HG03558 (cell line): Measurements from ENCODE around the gene ST3GAL3.

Experiments
- ATAC-seq: cut with Tn5 transposase; IDR thresholded peaks from one replicate; pipeline ENCODE4 v1.9.1; 2021; ENCODE audit warnings: moderate number of reproducible peaks; ENCODE audit not compliant: unreplicated experiment; ENCODE audit errors: extremely low read depth

ST3GAL3 gene

GRCh38 chr1:43870306-43870705 is 163.0 kb downstream of the ST3GAL3 start:
- ATAC-seq, result no peak

DNA sequence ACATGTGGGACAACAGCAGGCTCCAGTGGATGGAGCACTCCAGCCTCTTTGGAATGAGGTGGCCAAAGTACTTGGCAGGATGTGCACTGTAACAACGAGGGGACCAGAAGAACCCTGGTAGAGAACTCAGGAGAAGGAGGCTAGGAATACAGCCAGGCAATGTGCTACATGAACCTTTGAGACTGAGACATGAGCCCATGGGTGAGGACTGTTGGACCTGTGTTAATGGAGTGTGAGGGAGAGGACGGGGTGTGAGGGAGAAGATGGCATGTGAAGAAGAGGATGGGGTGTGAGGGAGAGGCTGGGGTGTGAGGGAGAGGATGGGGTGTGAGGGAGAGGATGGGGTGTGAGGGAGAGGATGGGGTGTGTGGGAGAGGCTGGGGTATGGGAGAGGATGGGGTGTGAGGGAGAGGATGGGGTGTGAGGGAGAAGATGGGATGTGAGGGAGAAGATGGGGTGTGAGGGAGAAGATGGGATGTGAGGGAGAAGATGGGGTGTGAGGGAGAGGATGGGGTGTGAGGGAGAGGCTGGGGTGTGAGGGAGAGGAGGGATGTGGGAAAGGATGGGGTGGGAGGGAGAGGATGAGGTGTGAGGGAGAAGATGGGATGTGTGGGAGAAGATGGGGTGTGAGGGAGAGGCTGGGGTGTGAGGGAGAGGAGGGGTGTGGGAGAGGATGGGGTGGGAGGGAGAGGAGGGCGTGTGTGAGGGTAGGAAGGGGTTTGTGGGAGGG is 164.0 kb downstream of the ST3GAL3 start:
- ATAC-seq, result no peak

- ATAC-seq, result no peak
These were observed 164.9 kb downstream of the ST3GAL3 start for GRCh38 chr1:43872280-43872679.

GRCh38 chr1:43873851-43874250 is 166.5 kb downstream of the ST3GAL3 start:
- ATAC-seq, result no peak

DNA sequence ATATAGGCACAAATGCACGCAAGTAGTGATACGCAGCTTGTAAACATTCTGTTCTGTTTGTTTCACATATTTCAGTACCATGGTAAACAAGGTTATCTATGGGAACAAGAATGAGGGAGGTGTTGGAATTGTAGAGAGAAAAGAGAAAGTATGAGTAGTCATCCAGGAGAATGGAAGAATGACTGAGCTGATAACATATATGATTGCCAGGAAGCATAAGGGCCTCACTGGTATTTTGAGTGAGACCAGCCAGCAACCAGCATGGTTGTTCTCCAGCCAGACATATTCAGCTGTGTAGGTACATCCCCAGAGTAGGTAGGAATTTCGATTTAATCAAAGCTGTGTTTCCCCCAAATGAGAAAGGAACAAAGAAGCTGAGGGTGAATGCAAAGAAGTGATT is 167.4 kb downstream of the ST3GAL3 start:
- no peak for ATAC-seq

DNA sequence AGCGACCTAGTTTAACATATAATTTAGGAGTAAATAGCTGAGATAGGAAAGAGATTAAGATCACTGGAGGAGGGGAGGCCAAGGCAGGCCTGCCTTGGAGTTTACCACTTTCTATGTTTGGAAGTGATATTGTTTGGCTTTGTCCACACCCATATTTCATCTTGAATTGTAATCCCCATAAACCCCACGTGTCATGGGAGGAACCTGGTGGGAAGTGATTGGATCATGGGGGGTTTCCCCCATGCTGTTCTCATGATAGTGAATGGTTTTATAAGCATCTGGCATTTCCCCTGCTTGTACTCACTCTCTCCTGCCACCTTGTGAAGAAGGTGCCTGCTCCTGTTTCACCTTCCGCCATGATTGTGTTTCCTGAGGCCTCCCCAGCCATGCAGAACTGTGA is 168.0 kb downstream of the ST3GAL3 start:
- no peak for ATAC-seq

- no peak for ATAC-seq
These were observed 169.8 kb downstream of the ST3GAL3 start for GRCh38 chr1:43877101-43877500.

- no peak for ATAC-seq
These were observed 171.1 kb downstream of the ST3GAL3 start for GRCh38 chr1:43878440-43878839.

- no peak for ATAC-seq
These were observed 171.5 kb downstream of the ST3GAL3 start for GRCh38 chr1:43878854-43879253.

DNA sequence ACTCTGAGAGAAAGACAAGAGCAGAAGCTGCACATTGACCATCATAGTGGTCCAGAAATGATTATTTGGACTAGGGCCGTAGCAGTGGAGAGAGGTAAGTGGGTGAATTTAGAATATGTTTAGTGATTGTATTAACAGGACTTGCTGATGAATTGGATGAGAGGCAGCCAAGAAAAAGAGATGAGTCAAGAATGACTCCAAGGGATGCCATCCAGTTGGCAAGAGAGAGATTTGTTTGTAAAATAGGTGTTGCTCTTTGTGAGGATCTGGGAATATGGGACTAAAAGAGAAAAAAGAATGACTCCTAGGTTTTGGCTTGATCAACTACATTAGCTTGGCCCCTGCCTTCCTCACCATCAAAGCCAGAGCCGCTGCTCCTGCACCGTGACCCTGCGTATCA is 172.1 kb downstream of the ST3GAL3 start:
- ATAC-seq, result no peak

- no peak for ATAC-seq
These were observed 172.7 kb downstream of the ST3GAL3 start for GRCh38 chr1:43879996-43880395.

GRCh38 chr1:43880604-43881003 is 173.3 kb downstream of the ST3GAL3 start:
- ATAC-seq, result no peak

DNA sequence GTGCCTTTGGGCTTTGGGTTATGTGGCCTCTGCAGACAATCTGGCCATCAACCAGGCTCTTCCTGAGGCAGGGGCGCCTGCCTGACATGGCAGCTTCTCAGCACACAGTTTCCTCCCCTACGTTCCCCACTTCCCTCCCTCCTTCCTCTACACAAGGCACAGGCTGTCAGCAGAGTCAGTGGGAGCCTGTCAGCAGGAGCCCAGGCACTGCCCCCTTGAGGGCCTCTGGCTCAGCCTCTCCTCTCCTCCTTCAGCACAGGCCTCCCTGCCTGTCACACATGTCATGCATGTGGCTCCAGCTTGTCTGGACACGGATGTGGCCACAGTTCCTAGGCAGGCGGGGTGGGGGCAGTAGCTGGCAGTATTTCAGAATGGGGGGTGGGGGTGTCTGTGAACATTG is 174.1 kb downstream of the ST3GAL3 start:
- ATAC-seq, result no peak

DNA sequence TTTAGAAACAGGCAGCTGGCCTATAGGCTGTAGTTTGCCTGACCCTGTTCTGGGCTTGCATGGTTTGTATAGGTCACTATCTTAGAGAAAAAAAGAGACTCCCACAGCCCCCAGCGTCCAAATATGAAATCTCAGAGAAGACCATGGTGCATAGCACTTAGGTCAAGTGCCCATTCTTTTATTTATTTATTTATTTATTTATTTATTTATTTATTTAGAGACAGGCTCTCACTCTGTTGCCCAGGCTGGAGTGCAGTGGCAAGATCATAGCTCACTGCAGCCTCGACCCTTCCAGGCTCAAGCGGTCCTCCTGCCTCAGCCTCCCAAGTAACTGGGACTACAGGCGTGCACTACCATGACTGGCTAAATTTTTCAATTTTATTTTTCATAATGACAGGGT is 175.4 kb downstream of the ST3GAL3 start:
- no peak for ATAC-seq

- no peak for ATAC-seq
These were observed 176.0 kb downstream of the ST3GAL3 start for GRCh38 chr1:43883321-43883720.

- ATAC-seq, result no peak
These were observed 178.0 kb downstream of the ST3GAL3 start for GRCh38 chr1:43885279-43885801.

GRCh38 chr1:43887748-43888147 is 180.4 kb downstream of the ST3GAL3 start:
- no peak for ATAC-seq

DNA sequence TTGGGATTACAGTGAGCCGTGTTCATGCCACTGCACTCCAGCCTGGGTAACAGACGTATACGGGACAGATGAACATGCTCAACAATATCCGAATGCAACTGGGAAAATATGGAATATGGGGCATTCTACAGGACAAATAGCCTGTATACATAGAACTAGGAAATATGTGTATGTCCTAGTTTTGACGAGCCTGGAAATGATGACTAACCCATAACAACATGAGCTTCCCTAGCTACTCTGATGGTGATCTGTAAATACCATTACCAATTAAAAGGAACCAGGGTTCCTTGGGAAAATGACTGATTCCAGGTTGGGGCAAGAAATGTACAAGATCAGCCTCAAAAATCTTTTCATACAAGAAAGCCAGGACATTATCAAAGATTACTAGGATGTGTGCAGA is 183.5 kb downstream of the ST3GAL3 start:
- no peak for ATAC-seq

DNA sequence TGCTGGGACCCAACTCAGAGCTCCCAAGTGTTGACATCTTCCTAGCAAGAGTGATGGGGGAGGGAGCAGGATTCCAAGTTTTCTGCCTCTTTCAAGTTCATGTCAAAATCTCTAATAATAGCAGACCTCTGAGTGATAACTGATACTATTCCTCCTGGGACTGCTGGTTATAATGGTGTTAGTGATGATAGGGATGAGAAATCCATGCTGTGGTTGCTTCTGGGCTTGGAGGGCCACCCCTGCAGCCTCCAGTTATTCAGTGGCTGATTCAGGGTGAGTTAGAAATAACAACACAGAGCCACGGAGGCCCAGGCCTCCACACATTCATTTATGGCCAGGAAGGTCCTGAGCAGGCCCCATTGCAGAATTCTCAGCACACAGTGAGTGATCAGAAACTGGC is 185.7 kb downstream of the ST3GAL3 start:
- ATAC-seq, result no peak

- ATAC-seq, result no peak
These were observed 191.6 kb downstream of the ST3GAL3 start for GRCh38 chr1:43898981-43899380.

- ATAC-seq, result no peak
These were observed 193.1 kb downstream of the ST3GAL3 start for GRCh38 chr1:43900386-43900785.

GRCh38 chr1:43901196-43901961 is 194.0 kb downstream of the ST3GAL3 start:
- no peak for ATAC-seq
